K562 (cell line): ENCODE measurements around the gene FMN2. TPM values are rescaled to one million over a fixed set of nuclear protein-coding genes. Genes with fewer than 3 reads are reported as not detected.

Source experiments
- ATAC-seq: fragments of 200-7000 bp; cut with Tn5 transposase; 3 replicates; pipeline ENCODE4 v1.9.1; 2020; ENCODE audit warnings: moderate library complexity
- BruUV-seq: library from RNA; stranded (reverse); fragments of 400-500 nt; replicated peaks from 2 replicates; lab custom pipeline; 2021; lab: Mats Ljungman, UMichigan
- CTCF ChIA-PET: fragments of 300-600 bp; formaldehyde crosslinking; extraction: SDS; loops from one replicate; lab custom pipeline; 2021; ENCODE audit warnings: low intra/inter-chr PET ratio; lab: Yijun Ruan, JAX
- POLR2A ChIA-PET: fragments of 300-600, 350-650 bp; sonication (Branson Sonifier 250); formaldehyde crosslinking; extraction: SDS; loops from one replicate; lab custom pipeline; 2021; ENCODE audit warnings: antibody characterized with exemption, inconsistent platforms; lab: Yijun Ruan, JAX
- DNase-seq, 4 experiments: peaks; one replicate each; pipeline versions ENCODE4 v3.0.0 to v3.0.0-alpha.2; 2011 to 2018; ENCODE audit warnings: low spot score in 3 of 4, mixed read lengths in 3 of 4; ENCODE audit errors: extremely low read depth in 1 of 4
- FAIRE-seq: peaks from 2 replicates; lab custom pipeline; 2011; peaks lifted over from hg19 to GRCh38; lab: Jason Lieb, UNC
- H2AFZ ChIP-seq: 2 replicates; pipeline ENCODE4 v1.6.0; 2011; ENCODE audit warnings: low read depth, low read length, control low read depth, inconsistent platforms
- H3K27ac ChIP-seq: fragments of 200-600 bp; 3 replicates; pipeline ENCODE4 v1.8.0; 2011; ENCODE audit warnings: low read depth, mild to moderate bottlenecking, control low read depth, inconsistent platforms, low read length, moderate library complexity, mixed read lengths; ENCODE audit errors: extremely low read depth
- H3K27me3 ChIP-seq, 2 experiments: fragments of 300-600 bp in 1 of 2; 2 replicates in 1 of 2; 3 replicates in 1 of 2; pipeline versions ENCODE4 v1.6.0 to v1.8.0; 2011; ENCODE audit warnings: inconsistent platforms in 2 of 2, low read length in 2 of 2, mild to moderate bottlenecking in 1 of 2, mixed read lengths in 1 of 2, moderate library complexity in 1 of 2; ENCODE audit not compliant: control insufficient read depth in 2 of 2, insufficient read depth in 2 of 2
- H3K36me3 ChIP-seq: fragments of 300-600 bp; 3 replicates; pipeline ENCODE4 v1.8.0; 2011; ENCODE audit warnings: mild to moderate bottlenecking, low read length, inconsistent platforms; ENCODE audit not compliant: control insufficient read depth, insufficient read depth
- H3K4me1 ChIP-seq, 2 experiments: fragments of 200-600 bp in 1 of 2; replicated peaks in 1 of 2; 2 replicates in 1 of 2; 3 replicates in 1 of 2; pipeline versions ENCODE4 v1.5.1 to v1.8.0; 2011; ENCODE audit warnings: inconsistent platforms in 2 of 2, low read length in 2 of 2, mild to moderate bottlenecking in 1 of 2, mixed read lengths in 1 of 2, moderate library complexity in 1 of 2; ENCODE audit not compliant: control insufficient read depth in 2 of 2, insufficient read depth in 2 of 2
- H3K4me2 ChIP-seq: 2 replicates; pipeline ENCODE4 v1.6.1; 2011; ENCODE audit warnings: low read length, control low read depth, inconsistent platforms, mixed read lengths; ENCODE audit not compliant: insufficient read depth
- H3K4me3 ChIP-seq: fragments of 200-600 bp; sonication (generic), shearing (Covaris generic); 2 replicates; pipeline ENCODE4 v1.5.1; 2016; ENCODE audit warnings: control low read depth, inconsistent platforms
- H3K79me2 ChIP-seq: fragments of 200-600 bp; 3 replicates; pipeline ENCODE4 v1.8.0; 2011; ENCODE audit warnings: low read length, inconsistent platforms; ENCODE audit not compliant: control insufficient read depth, insufficient read depth
- H3K9ac ChIP-seq, 2 experiments: 2 replicates each; pipeline versions ENCODE4 v1.6.0 to v1.6.1; 2011; ENCODE audit warnings: low read depth in 2 of 2, low read length in 2 of 2, control low read depth in 1 of 2, inconsistent platforms in 1 of 2, mild to moderate bottlenecking in 1 of 2, mixed read lengths in 1 of 2; ENCODE audit not compliant: insufficient read depth in 1 of 2
- H3K9me1 ChIP-seq: one replicate; pipeline ENCODE4 v1.6.0; 2011; ENCODE audit warnings: inconsistent platforms, mild to moderate bottlenecking, low read length, moderate library complexity; ENCODE audit not compliant: control insufficient read depth, insufficient read depth
- H3K9me3 ChIP-seq: replicated peaks from 2 replicates; pipeline ENCODE4 v1.5.1; 2011; ENCODE audit warnings: low read depth, low read length, inconsistent platforms; ENCODE audit not compliant: control insufficient read depth, insufficient read depth
- H4K20me1 ChIP-seq: replicated peaks from 2 replicates; pipeline ENCODE4 v1.6.1; 2011; ENCODE audit warnings: low read length, inconsistent platforms, mixed read lengths; ENCODE audit not compliant: control insufficient read depth, insufficient read depth
- CTBP1 ChIP-seq: fragments of 450-650 bp; IDR thresholded peaks from 2 replicates; pipeline ENCODE4 v1.6.1; 2016; ENCODE audit warnings: borderline replicate concordance
- TEAD2 ChIP-seq: fragments of 450-650 bp; IDR thresholded peaks from 2 replicates; pipeline ENCODE4 v1.6.1; 2016; ENCODE audit warnings: missing genetic modification characterization, control low read depth, missing compliant biosample characterization
- ZNF77 ChIP-seq: fragments of 250-450 bp; sonication (Bioruptor Pico); IDR thresholded peaks from 2 replicates; pipeline ENCODE4 v1.5.0; 2020
- WGBS: fragments of 100-300 bp; shearing (Covaris generic); methylation state at CpG from one replicate; pipeline ENCODE4 v1.1.6; 2016; ENCODE audit warnings: low coverage, mixed read lengths; ENCODE audit not compliant: insufficient coverage; ENCODE audit errors: missing lambda C conversion rate; 5-methylcytosine and 5-hydroxymethylcytosine counted together
- in situ Hi-C: fragments of 300-500 bp; cut with MboI; formaldehyde crosslinking; loops from 4 replicates; pipeline ENCODE4 v1.15.0; 2018; ENCODE audit warnings: inconsistent platforms, mixed read lengths
- intact Hi-C: fragments of 100-400 bp; cut with micrococcal nuclease; formaldehyde crosslinking; loops from 2 replicates; pipeline ENCODE4 v1.14.2; 2022
- polyA plus RNA-seq, 8 experiments: library from polyadenylated mRNA; depleted of rRNA in 4 of 8; stranded (reverse) in 5 of 8; unstranded in 3 of 8; fragments of >200 nt; fragmentation: Nextera tagmentation in 2 of 8; fragmentation: Illumina TruSeq in 1 of 8; extraction: Ambion mirVana in 2 of 8; extraction: Trizol in 1 of 8; gene quantifications; 2 replicates each; pipeline versions ENCODE4 v1.2.1 to v1.2.3, GENCODE V29; 2011 to 2014; ENCODE audit warnings: inconsistent platforms in 1 of 8, missing spikeins in 1 of 8
- total RNA-seq, 7 experiments: library from RNA; depleted of rRNA in 6 of 7; stranded (reverse); fragments of >200 nt in 6 of 7; fragmentation: Illumina TruSeq in 2 of 7; extraction: Trizol in 2 of 7; gene quantifications; 2 replicates each; pipeline versions ENCODE4 v1.2.1 to v1.2.3, GENCODE V29; 2011 to 2021; ENCODE audit warnings: low replicate concordance in 1 of 7

FMN2 gene
- total and polyA plus RNA-seq, 9 of the 15 experiments (the other 6 are each of a cell fraction or from before 2014, with no cell fraction given) = 0.15 to 0.45 (median 0.16) TPM; not detected in 3

DNA sequence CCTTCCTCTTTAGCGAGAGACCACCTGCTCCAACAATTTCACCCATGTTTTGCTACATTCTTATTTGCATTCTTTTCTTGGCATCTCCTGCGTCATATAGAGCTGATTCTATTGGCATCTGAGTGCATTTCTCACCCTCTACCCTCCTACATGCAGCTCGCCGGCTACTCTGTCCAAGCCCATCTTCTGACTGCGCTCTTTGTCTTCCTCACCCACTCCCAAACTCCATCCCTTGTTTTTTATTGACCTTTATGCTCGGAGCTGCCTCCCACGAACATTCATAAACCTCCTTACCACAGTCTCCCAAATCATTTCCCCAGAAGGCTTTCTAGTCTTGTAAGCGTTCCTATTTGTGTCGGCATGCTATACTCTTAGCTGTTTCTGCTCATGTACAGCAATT is 33.6 kb upstream of the FMN2 start:
- Histone ChIP-seq H3K9ac (no peak overlapping the region), H3K4me1 (no peaks in the 10 kb centered on the region), H3K79me2 (no peaks in the 10 kb centered on the region), H3K27me3 (no peaks in the 10 kb centered on the region), H2AFZ (no peak overlapping the region), H3K36me3 (no peaks in the 10 kb centered on the region), H3K9me3 (no peaks in the 10 kb centered on the region), H3K4me2 (no peak overlapping the region), H3K4me3 (no peak overlapping the region), H3K27ac (no peak overlapping the region), H3K9me1 (no peaks in the 10 kb centered on the region), H4K20me1 (no peaks in the 10 kb centered on the region)
- TF ChIP-seq TEAD2 (tag) = no peak
- DNase-seq = no peak
- WGBS = 2% methylated on average over 9 of the region's 9 CpGs
- ChIA-PET POLR2A (no interaction called here), CTCF (no interaction called here)
- in situ Hi-C loops (no loop called here), intact Hi-C loops (no loop called here)
- FAIRE-seq = no peak
- ATAC-seq = no peak
- no TSS peak for BruUV-seq

DNA sequence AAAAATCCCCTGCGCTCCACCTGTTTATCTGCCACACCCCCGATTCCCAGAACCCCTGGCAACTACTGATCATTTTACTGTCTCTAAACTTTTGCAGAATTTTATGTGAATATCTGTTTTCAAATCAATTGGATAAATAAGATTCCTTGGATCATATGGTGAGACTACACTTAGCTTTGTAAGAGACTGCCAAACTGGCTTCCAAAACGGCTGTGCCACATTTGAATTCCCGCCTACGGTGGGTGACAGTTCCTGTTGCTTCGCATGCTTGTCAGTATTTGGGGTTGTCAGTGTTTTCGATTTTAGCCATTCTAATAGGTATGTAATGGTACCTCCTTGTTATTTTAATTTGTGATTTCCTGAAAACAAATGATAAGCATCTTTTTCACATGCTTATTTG is 22.7 kb upstream of the FMN2 start:
- H2AFZ ChIP-seq = no peak overlapping the region
- intact Hi-C loops = no loop called here
- DNase-seq = no peak
- H3K9me1 ChIP-seq = no peaks in the 10 kb centered on the region
- H3K27ac ChIP-seq = no peak overlapping the region
- no peaks in the 10 kb centered on the region for H3K9me3 ChIP-seq
- no TSS peak for BruUV-seq
- H4K20me1 ChIP-seq = no peaks in the 10 kb centered on the region
- no peaks in the 10 kb centered on the region for H3K36me3 ChIP-seq
- CTCF ChIA-PET = no interaction called here
- H3K79me2 ChIP-seq = no peaks in the 10 kb centered on the region
- no peak overlapping the region for H3K4me3 ChIP-seq
- TF ChIP-seq ZNF77 = no peak
- TF ChIP-seq CTBP1 = no peak
- TF ChIP-seq, all 486 proteins: peak for 0
- POLR2A ChIA-PET = no interaction called here
- Histone ChIP-seq H3K9ac (no peak overlapping the region), H3K4me2 (no peak overlapping the region), H3K4me1 (no peaks in the 10 kb centered on the region), H3K27me3 (no peaks in the 10 kb centered on the region)
- FAIRE-seq (no peak), ATAC-seq (no peak)
- 5% methylated on average over 7 of the region's 7 CpGs for WGBS
- in situ Hi-C loops = no loop called here
